WTC11 (cell line): ENCODE measurements around the gene DAND5.

Experiments
- CTCF ChIP-seq: fragments of 200-600 bp; IDR thresholded peaks from 2 replicates; pipeline ENCODE4 v1.8.0; 2022; ENCODE audit warnings: antibody characterized with exemption
- SOX15 ChIP-seq: fragments of 250-450 bp; sonication (Bioruptor Pico); IDR thresholded peaks from 2 replicates; pipeline ENCODE4 v1.9.0; 2021; ENCODE audit warnings: mild to moderate bottlenecking

DNA sequence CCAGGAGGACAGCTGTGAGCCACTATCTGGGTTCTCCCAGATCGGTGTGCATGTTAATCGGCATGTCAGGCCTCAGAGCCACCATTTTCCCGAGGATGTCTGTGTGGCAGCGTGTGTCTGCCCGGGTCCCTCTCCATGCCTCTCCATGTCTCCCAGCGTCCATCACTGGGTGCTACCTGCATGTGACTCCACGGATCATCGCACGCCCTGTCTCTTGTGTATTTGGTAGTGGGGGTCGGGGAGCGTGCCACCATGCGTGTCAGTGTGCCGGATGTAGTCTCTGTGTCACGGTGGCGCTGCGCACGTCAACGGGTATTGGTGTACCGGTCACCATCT is 31.8 kb downstream of the DAND5 start:
- TF ChIP-seq SOX15 (CRISPR knock-in tag) (no peak), CTCF (no peak)
